T47D (cell line): ENCODE measurements around the gene ANKRD12.

ENCODE experiments used
- DNase-seq, 2 experiments: peaks; one replicate each; pipeline versions ENCODE4 v3.0.0 to v3.0.0-alpha.2; 2011 to 2012; ENCODE audit warnings: low read depth in 1 of 2, low spot score in 1 of 2
- JUND ChIP-seq: IDR thresholded peaks from 2 replicates; pipeline ENCODE4 v1.6.1; 2012; ENCODE audit warnings: low read depth
- in situ Hi-C: cut with HindIII; loops from 2 replicates; pipeline ENCODE4 v1.10.0; 2016; ENCODE audit warnings: low sequenced_read_pairs, low pct_unique_long_range_greater_than_20kb

ANKRD12 gene

GRCh38 chr18:9113468-9114149, 23.0 kb upstream of the ANKRD12 start:
- in situ Hi-C loops, result no loop called here
- no peak for DNase-seq
- TF ChIP-seq JUND, result no peak

GRCh38 chr18:9115984-9116383, 20.6 kb upstream of the ANKRD12 start:
- TF ChIP-seq JUND, result no peak
- no peak for DNase-seq
- in situ Hi-C loops, result no loop called here

- TF ChIP-seq JUND, result no peak
- in situ Hi-C loops, result no loop called here
- no peak for DNase-seq
Observed at GRCh38 chr18:9117980-9118841, 18.4 kb upstream of the ANKRD12 start.

DNA sequence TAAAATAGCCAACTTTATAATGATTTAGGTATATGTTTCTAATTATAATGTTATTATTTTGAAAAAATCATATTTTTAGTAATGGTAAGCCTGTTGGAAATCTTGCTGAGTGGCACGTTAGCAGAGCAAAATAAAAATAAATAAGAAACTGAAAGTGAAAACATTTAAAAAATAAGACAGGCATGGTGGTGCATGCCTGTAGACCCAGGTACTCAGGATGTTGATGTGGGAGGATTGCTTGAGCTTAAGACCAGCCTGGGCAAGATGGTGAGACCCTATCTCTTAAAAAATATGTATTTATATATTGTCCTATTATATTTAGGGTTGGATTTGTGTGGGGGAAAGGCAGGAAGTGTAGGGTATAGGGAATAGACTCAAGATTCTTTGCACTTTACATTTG, 15.8 kb upstream of the ANKRD12 start:
- no peak for TF ChIP-seq JUND
- in situ Hi-C loops, result no loop called here
- no peak for DNase-seq

DNA sequence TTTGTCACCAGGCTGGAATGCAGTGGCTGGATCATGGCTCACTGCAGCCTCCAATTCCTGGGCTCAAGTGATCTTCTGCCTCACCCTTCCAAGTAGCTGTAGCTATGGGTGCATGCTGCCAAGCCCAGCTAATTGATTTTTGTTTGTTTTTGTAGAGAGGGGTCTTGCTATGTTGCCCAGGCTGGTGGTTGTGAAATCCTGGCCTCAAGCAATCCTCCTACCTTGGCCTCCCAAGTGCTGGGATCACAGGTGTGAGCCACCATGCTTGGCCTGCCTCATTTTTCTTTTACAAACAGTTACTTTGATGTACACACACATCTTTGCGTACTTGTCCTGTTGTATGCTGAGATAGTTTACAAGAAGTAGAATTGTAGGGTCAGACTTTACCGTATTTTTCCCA, 13.1 kb upstream of the ANKRD12 start:
- DNase-seq, result no peak

DNA sequence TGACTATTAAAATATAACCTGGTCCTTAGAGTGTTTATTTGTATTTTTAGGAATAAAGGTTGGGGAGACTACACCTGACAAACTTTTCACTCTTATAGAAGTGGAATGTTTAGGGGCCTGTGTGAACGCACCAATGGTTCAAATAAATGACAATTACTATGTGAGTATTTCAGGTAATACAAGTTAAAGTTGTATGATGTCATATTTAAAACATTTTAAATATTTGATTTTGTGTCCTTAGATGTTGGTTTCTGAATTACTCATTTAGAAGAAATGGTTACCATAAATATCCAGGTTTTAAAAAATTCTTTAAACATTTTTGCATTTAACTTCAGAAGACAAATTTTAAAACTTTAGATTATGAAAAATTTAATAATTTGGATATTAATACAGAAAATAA, 11.8 kb upstream of the ANKRD12 start:
- TF ChIP-seq JUND, result no peak
- no peak for DNase-seq
- in situ Hi-C loops, result no loop called here

More for the DNA sequence above, 13.1 kb upstream of the ANKRD12 start:
- TF ChIP-seq JUND, result no peak
- in situ Hi-C loops, result no loop called here

DNA sequence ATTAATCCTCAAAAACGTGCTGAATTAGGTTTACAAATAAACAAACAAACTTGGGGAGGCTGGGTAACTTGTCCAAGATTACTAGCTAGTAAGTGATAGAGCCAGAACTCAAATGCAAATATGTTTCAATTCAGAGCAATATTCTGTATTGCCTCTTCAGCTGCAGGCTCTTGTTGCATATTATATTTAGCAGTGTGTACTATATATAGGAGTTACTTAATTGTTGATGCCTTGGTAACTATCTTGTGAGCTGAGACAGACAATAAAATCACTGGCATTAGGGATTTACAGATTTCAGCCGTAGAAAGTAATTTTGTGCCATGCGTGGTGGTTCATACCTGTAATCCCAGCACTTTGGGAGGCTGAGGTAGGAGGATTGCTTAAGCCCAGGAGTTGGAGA, 10.2 kb upstream of the ANKRD12 start:
- in situ Hi-C loops, result no loop called here
- no peak for TF ChIP-seq JUND
- no peak for DNase-seq

GRCh38 chr18:9130195-9130594, 6.4 kb upstream of the ANKRD12 start:
- in situ Hi-C loops, result no loop called here
- TF ChIP-seq JUND, result no peak
- no peak for DNase-seq

DNA sequence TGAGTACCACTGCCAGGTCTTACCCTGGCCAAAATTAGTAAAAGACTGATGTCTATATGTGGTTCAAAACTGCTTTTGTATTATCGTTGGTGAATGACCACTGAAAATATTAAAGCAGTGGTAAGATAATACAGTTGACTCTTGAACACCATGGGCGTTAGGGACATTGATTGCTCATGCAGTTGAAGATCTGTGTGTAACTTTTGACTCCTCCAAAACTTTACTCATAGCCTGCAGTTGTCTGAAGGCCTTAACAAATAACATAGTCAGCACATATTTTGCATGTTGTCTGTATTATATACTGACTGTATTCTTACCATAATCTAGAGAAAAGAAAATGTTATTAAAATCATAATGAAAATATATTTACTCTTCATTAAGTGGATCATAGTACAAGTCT, 5.8 kb upstream of the ANKRD12 start:
- no peak for DNase-seq
- in situ Hi-C loops, result no loop called here
- no peak for TF ChIP-seq JUND

DNA sequence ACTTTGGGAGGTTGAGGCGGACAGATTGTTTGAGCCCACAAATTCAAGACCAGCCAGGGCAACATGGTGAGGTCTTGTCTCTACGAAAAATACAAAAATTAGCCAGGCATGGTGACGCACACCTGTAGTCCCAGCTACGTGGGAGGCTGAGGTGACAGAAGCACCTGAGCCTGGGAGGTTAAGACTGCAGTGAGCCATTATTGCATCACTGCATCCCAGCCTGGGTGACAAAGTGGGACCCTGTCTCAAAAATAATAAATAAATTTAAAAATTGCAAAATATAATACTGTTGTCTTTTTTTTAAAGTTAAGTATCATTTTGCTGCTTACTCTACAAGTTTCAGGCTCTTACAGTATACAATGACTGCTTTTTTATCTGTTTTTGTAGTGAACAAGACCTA, 4.0 kb upstream of the ANKRD12 start:
- DNase-seq, result no peak
- in situ Hi-C loops, result no loop called here
- no peak for TF ChIP-seq JUND

DNA sequence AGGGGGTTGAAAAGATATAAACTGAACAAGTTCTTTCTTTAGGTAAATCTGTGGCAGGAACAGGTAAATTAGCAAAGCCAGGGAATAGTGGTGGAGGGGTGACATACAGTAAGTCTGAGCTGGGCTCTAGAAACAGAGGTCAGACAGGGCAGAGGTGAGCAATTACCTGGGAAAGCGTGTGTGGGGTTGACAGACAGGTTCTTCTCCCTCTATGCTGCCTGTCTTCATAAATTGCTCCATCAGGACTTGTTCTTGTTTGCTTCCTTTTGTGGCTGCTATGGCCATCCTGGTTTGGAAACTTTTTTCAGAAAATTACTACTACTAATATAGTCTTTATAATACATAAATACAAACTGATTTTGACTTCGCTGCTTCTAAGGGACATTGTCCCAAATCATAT, 3.4 kb upstream of the ANKRD12 start:
- DNase-seq, result peak in 1 of 2 experiments; percentile 47
- no peak for TF ChIP-seq JUND
- in situ Hi-C loops, result no loop called here

GRCh38 chr18:9135081-9135911, 1.3 kb upstream of the ANKRD12 start:
- no peak for DNase-seq
- in situ Hi-C loops, result no loop called here

More at GRCh38 chr18:9135081-9135911, 1.3 kb upstream of the ANKRD12 start:
- TF ChIP-seq JUND, result no peak
